Stimulated activated CD4-positive, alpha-beta T cell treated with anti-CD3 and anti-CD28 coated beads, Interleukin-12 subunit alpha, Interleukin-12 subunit beta, amount 100 ng/mL, for 24 hours (primary cell): ENCODE measurements around the gene AATF.

Experiments
- DNase-seq, 2 experiments: peaks; one replicate each; pipeline ENCODE4 v3.0.0-alpha.2; 2020; ENCODE audit warnings: low read depth in 2 of 2

Gene AATF

DNA sequence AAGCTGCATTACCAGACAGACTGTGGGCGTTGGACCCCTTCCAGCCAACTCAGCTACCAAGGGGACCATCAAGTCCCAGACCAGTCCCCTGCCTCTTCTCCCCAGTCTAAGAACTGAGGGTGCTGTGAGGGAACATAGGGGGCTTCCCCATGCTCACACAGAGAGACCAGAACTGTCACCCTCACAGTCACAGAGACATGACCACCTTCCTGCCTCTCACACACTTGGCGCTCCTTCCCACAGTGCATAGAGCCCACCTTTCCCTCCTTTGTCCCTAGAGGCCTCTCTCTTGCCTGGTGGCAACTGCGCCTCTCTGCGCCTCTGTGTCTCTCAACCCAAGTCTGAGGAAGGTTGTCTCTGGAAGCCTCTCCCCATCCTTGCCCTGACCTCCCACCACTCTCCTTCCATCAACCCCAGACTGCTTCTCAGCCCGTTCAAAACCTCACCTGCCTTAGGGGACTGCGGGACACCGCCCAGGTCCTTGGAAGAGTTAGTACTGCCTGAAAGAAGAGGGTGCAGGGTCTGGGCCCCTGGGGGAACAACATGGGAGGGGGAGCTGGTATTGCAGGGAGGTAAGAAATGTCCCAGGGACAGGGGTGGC, 17.6 kb upstream of the AATF start:
- DNase-seq: no peak

DNA sequence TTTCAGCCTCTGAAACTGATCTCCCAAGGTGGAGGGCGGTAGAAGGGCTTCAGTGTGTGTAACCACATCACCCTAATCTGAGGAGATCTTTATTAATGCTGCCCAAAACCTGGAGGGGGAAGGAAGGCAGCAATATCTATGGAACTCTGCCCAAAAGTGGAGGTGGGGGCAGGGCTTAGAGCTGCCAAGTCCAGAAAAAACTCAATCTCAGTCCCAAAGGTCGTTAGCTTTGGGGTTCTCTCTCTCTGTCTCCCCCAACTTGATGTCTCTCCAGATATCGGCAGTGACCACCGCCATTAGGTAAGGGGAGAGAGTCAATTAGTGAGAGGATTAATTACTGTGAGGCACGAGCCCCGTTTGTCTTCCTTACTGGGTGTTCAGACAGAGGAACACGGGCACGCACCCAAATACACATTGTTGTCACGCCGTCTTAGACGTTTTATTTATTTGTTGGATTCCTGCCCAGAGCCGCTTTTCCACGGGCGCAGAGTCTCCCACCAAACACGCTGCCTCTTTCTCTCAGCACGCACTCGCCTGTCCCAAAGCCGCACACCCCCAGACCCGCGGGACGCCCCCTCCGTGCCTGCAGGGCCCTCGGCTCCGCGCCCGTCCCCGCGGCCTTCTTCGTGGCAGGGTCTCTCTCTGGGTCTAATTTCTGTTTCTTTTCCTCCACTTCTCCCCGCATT, 16.9 kb upstream of the AATF start:
- DNase-seq: no peak

- no peak for DNase-seq
Observed at GRCh38 chr17:36932383-36932693, 16.4 kb upstream of the AATF start.

DNA sequence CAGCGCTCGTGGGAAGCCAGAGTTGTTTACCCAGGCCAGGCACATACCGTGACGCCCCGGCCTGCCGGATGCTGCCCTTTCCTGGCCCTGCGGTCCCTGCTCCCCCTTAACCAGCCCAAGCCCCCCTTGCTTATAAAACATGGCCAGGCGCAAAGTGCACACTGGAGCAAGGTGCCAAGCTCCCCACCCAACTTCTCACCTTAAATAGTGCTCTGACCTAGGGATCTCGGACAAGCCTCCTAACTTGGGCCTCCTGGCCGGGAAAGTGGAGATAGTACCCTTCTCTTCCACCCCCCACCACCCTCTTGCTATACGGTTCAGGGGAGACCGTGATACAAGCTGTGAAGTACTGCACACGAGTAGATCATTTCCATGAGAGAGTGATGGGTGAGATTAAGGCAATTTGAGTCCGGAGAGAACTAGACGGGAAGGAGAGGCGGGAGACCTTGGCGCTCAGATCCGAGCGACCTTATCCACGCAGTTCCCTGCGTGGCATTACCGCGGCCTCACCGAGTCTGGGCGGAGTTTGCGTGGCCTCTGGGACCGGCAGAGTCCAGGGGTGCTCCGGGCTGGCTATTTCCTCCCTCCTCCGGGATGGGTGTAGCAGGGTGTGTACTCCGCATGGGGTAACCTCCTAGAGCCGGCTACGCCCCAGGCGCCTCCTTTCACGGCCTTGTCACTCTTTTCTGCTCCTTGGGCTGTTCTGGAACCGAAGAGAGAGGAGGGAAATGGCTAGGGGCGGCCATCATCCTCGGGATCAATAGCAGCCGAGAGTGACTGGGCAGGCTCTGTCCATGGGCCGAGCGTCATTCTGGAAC, 15.9 kb upstream of the AATF start:
- DNase-seq: no peak

DNA sequence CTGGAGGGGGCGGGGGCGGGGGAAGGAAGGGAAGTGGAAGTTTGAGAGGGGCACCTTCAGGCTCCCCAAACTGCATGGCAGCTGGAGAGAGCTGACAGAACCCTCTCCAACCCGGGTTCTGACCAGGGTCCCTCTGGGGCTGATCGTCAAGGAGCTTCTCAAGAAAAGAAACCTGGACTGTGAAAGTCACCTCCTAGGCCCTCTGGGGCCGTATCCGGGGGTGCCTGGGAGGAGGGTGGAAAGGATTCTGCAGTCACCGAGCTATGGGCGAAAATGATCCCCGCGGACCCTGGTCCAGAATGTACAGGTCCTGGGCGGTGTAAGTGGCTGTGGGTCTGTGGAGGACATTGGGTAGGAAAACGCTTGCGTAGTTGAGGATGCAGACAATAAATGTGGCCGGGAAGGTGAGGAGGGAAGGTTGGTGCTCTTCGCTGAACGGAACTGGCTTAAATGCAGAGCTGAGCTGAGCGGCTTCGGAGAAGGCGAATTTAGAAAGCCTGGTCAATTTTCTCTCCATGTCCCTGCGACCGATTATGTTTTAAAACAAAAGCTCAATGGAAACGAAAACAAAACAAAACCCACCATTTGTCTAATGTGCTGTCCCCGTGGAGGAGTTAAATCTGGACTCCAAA, 15.1 kb upstream of the AATF start:
- no peak for DNase-seq

- no peak for DNase-seq
Observed at GRCh38 chr17:36934144-36934691, 14.5 kb upstream of the AATF start.

DNA sequence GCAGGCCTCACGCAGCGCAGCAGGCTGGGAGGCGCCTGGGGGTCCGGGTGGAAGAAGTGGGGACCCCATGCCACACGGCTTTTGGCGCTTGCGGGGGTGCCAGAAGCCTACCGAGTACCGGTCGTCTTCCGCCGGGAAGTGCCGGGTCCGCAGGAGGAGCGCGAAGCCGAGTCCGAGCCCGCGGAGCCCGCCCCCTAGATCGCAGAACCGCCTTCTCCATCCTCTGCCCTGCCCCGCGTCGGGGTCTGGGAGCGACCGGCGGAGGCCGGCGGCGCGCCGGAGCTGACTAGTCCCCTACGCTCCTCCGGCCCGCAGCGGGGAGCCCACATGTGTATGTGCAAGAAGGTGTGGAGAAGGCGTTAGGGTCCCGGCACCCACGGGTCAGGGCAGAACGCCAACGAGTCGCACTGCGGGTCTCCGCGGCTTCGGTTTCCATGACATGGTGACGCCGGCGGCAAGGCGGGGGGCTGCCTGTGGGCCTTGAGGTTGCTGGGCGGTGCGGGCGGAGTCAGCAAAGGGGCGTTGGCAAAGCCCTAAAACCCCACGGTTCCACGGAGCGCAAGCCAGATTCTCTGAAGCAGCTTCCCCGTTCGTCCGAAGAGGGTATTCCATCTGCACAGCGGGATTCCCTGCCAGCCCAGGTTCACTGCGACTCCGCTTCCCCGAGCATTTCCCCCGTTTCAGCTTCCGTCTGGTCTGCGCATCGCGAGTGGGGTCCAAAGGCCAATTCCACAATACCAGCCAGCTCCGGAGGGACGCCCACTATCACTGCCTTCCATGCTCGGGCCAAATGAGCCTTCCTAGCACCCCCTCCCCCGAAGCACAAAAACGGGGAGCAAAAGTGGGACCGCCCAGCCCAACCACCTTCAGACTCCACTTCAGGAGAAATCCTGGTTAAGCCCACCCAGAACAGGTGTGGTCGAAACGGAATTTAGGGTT, 13.8 kb upstream of the AATF start:
- DNase-seq: no peak

DNA sequence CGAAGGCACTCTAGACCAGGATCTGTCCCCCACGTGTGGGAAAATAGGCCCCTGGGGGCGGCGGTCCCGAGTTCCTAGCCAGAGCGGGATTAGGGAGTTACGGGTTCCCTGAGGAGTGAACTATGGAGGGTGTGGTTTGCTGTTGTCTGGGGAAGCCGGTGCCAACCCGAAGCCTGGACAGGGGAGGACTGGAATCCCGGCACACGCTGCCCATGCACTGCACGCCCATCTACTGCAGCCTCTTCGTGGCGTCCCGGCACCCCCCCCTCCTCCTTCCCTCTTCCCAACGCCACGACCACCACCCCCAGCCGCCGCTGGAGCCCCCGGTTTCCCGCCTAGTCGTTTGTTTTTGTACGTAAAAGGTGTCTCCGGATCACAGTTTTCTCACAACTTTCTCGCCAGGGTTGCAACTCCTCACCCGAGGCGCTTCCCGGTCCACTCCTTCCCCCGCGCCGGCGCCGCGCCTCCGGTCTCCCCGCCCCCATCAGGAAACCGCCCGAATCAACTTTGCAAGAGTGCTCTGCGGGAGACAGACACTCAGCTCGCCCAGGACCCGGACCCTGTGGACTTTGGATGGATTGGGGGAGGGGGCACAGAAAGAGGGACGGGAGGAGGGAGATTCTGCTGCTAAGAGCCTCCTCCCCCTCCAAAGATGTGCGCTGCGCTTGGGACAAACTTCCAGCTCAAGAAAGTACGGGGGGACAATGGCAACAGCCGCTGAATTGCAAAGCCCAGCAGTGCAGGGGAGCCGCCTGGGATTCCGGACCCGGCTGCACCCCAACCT, 12.9 kb upstream of the AATF start:
- no peak for DNase-seq

- DNase-seq: no peak
Observed at GRCh38 chr17:36936455-36937000, 12.2 kb upstream of the AATF start.

DNA sequence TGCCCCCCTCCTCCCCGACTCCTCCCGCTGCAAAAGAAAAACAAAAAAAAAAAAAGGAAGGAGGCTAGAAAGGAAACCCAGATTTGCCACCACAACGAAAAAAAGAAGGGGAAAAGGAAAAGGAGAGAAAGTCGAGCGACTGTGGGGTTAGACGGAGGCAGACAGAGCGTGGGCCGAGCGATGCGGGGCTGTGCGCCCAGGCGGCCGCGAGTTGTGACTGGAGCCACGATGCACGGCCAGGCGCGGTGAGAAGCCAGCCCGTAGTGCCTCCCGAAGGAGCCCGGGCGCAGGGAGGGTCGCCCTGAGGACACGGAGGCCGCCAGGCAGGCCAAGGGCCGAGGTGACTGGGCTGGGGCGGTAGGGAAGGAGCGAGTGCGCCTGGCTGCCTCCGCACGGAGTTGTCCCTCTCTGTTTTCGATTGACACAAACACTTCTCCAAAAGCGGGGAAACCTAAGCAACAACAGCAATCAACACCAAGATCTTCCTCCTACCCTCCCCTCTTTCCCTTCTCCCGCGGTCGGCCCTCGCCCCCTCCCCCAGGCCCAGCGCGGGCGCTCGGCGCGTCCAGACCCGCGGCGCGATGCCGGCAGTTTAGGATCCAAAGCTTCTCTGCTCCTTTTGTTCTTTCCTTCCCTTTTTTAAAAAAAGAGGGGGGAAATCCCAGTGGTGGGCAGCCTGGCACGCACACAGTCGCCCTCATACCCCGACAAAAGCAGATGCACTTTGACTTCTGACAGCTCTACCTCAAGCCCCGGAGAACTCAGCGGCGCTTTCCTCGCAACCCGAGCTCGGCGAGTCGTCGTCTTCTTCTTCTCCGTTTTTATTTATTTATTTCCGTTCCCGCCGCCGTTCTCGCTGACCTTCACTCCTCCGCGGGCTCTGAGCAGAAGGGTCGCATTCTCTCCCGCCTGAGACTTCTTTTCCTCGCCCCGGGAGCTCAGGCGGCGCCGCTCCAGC, 11.5 kb upstream of the AATF start, which contains the start of gene LHX1:
Gene LHX1, plus strand, starts transcription at position 475 of the 958 bp plus-strand sequence. CDS start 723 bp downstream, outside the sequence.
- DNase-seq: no peak

- no peak for DNase-seq
Observed at GRCh38 chr17:36937959-36938565, 10.7 kb upstream of the AATF start.

DNA sequence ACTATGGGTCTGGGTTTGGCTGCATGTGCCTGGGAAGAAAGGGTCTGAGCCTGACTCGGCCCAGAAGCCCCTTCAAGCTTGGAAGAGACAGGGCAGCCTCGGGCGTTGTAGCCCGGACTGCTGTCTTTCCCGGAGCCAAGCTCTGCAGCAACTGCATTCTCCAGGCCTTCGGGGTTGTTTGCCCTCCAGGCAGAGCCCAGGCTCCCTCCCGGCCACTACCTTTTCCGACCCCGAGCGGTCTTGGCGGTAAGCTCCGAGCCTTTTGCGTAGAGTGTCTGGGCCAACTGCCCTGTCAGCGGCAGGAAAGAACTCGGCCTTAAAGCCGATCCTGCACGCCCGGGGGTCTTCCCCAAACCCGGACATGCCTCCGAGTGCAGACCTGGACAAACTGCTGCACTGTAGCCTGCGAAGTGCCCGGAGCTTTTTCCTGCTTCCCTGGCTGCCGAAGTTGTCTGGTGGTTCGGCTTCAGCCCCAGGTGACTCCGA, 10.1 kb upstream of the AATF start:
- no peak for DNase-seq

GRCh38 chr17:36939052-36939801, 9.5 kb upstream of the AATF start:
- no peak for DNase-seq

DNA sequence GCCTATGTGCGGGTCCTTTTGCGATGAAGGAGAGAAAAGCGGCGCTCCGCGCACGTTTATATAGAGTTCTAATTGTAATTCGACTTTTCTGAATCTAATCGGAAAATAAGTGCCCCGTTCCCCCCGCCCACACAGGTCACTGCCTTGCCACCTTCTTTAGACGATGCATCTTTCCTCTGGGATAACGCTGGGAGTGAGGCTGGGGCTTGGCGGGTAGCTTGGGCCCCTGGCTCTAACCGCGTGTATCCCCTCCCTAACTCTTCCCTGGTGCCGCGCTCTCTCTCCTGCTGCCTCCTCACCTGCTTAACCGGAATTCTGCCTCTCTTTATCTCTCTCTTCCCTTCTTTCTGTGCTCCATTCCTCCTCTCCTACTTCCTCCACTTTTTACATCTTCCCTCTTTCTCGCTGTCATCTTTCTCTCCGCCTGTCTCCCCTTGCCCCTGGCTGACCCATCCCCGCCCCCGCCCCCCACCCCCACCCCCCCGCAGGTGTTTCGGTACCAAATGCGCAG, 8.9 kb upstream of the AATF start:
- DNase-seq: no peak

DNA sequence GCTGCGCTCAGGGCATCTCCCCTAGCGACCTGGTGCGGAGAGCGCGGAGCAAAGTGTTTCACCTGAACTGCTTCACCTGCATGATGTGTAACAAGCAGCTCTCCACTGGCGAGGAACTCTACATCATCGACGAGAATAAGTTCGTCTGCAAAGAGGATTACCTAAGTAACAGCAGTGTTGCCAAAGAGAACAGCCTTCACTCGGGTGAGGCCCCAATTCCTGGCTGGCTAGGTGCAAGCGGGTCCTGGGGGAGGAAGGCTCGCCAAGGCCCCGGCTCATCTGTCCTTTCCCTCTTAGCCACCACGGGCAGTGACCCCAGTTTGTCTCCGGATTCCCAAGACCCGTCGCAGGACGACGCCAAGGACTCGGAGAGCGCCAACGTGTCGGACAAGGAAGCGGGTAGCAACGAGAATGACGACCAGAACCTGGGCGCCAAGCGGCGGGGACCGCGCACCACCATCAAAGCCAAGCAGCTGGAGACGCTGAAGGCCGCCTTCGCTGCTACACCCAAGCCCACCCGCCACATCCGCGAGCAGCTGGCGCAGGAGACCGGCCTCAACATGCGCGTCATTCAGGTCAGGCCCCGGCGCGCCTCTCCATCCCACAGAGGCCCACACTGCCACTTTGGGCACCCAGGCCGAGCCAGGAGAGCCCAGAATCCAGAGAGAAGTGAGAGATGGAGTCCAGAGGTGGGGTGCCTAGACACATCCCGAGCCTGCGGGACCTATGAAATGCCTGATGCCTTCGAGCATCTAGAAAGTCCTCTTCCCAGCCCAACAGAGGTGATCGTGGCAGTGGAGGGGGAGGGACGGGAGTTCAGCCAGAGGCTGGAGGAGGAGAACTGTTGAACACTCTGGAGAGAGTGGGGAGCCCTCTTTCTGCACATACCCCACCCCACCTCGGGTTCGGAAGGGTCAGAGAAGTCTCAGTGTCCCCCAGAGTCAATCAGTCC, 8.2 kb upstream of the AATF start:
- no peak for DNase-seq
